Mesenchymal stem cell (in vitro differentiated cells and primary cell): ENCODE results near the gene PRDX5.

Experiments used
- DNase-seq: peaks from one replicate; pipeline ENCODE4 v3.0.0-alpha.2; 2013
- H2AFZ ChIP-seq: one replicate; pipeline ENCODE4 v1.6.1; 2013; ENCODE audit warnings: low read depth, mild to moderate bottlenecking, control low read depth, inconsistent platforms, low read length, moderate library complexity
- H2AK5ac ChIP-seq: 2 replicates; pipeline ENCODE4 v1.6.1; 2013; ENCODE audit warnings: low read length, moderate library complexity, mild to moderate bottlenecking, inconsistent platforms; ENCODE audit not compliant: severe bottlenecking
- H2BK120ac ChIP-seq: one replicate; pipeline ENCODE4 v1.6.1; 2013; ENCODE audit warnings: low read depth, mild to moderate bottlenecking, inconsistent platforms, low read length, moderate library complexity
- H2BK12ac ChIP-seq, 2 experiments: one replicate each; pipeline ENCODE4 v1.6.1; 2013; ENCODE audit warnings: inconsistent platforms in 2 of 2, low read length in 2 of 2, mild to moderate bottlenecking in 2 of 2, moderate library complexity in 2 of 2, control low read depth in 1 of 2
- H2BK15ac ChIP-seq: one replicate; pipeline ENCODE4 v1.6.1; 2013; ENCODE audit warnings: mild to moderate bottlenecking, low read depth, inconsistent platforms; ENCODE audit not compliant: poor library complexity, severe bottlenecking
- H2BK5ac ChIP-seq: 2 replicates; pipeline ENCODE4 v1.6.1; 2013; ENCODE audit warnings: low read depth, mild to moderate bottlenecking, low read length, control low read depth, inconsistent platforms; ENCODE audit not compliant: poor library complexity, severe bottlenecking
- H3K14ac ChIP-seq, 2 experiments: one replicate each; pipeline ENCODE4 v1.6.1; 2013; ENCODE audit warnings: inconsistent platforms in 2 of 2, low read length in 2 of 2, control low read depth in 1 of 2, mild to moderate bottlenecking in 1 of 2, moderate library complexity in 1 of 2
- H3K18ac ChIP-seq, 2 experiments: one replicate each; pipeline ENCODE4 v1.6.1; 2013; ENCODE audit warnings: inconsistent platforms in 2 of 2, low read length in 2 of 2, control low read depth in 1 of 2, low read depth in 1 of 2, mild to moderate bottlenecking in 1 of 2
- H3K23ac ChIP-seq, 2 experiments: one replicate each; pipeline ENCODE4 v1.6.1; 2013; ENCODE audit warnings: inconsistent platforms in 2 of 2, low read length in 2 of 2, mild to moderate bottlenecking in 2 of 2, moderate library complexity in 2 of 2, control low read depth in 1 of 2
- H3K27ac ChIP-seq: 2 replicates; pipeline ENCODE4 v1.5.1; 2013; ENCODE audit warnings: mild to moderate bottlenecking, moderate library complexity, low read length, control low read depth, inconsistent platforms; ENCODE audit not compliant: poor library complexity, severe bottlenecking
- H3K27me3 ChIP-seq, 2 experiments: 2 replicates each; pipeline versions ENCODE4 v1.6.1 to v1.7.0; 2013; ENCODE audit warnings: low read length in 2 of 2, mild to moderate bottlenecking in 2 of 2, moderate library complexity in 2 of 2, control low read depth in 1 of 2, inconsistent platforms in 1 of 2; ENCODE audit not compliant: control insufficient read depth in 1 of 2, insufficient read depth in 1 of 2
- H3K36me3 ChIP-seq, 2 experiments: 2 replicates each; pipeline versions ENCODE4 v1.6.1 to v1.7.0; 2013; ENCODE audit warnings: low read length in 2 of 2, control low read depth in 1 of 2, inconsistent platforms in 1 of 2, low read depth in 1 of 2, mild to moderate bottlenecking in 1 of 2; ENCODE audit not compliant: insufficient read depth in 2 of 2, control insufficient read depth in 1 of 2
- H3K4ac ChIP-seq, 2 experiments: one replicate each; pipeline ENCODE4 v1.6.1; 2013; ENCODE audit warnings: inconsistent platforms in 2 of 2, low read length in 2 of 2, mild to moderate bottlenecking in 2 of 2, moderate library complexity in 2 of 2, control low read depth in 1 of 2, low read depth in 1 of 2
- H3K4me1 ChIP-seq: 2 replicates; pipeline ENCODE4 v1.6.1; 2013; ENCODE audit warnings: low read depth, low read length, control low read depth; ENCODE audit not compliant: control insufficient read depth, insufficient read depth
- H3K4me2 ChIP-seq: 2 replicates; pipeline ENCODE4 v1.6.1; 2013; ENCODE audit warnings: low read length, mild to moderate bottlenecking, inconsistent platforms; ENCODE audit not compliant: poor library complexity, severe bottlenecking
- H3K4me3 ChIP-seq, 2 experiments: 2 replicates each; pipeline versions ENCODE4 v1.5.1 to v1.7.0; 2013; ENCODE audit warnings: low read length in 2 of 2, mild to moderate bottlenecking in 2 of 2, control low read depth in 1 of 2, low read depth in 1 of 2; ENCODE audit not compliant: insufficient read depth in 1 of 2
- H3K79me1 ChIP-seq: replicated peaks from 2 replicates; pipeline ENCODE4 v1.6.1; 2013; ENCODE audit warnings: mild to moderate bottlenecking, control low read depth, low read length, inconsistent platforms; ENCODE audit not compliant: poor library complexity, severe bottlenecking
- H3K9ac ChIP-seq: 2 replicates; pipeline ENCODE4 v1.7.0; 2013; ENCODE audit warnings: mild to moderate bottlenecking, low read length, moderate library complexity
- H3K9me3 ChIP-seq: 2 replicates; pipeline ENCODE4 v1.7.0; 2013; ENCODE audit warnings: mild to moderate bottlenecking, low read length; ENCODE audit not compliant: control insufficient read depth
- H4K8ac ChIP-seq: one replicate; pipeline ENCODE4 v1.6.1; 2013; ENCODE audit warnings: inconsistent platforms, mild to moderate bottlenecking, low read length, moderate library complexity
- H4K91ac ChIP-seq: one replicate; pipeline ENCODE4 v1.6.1; 2013; ENCODE audit warnings: mild to moderate bottlenecking, low read length, inconsistent platforms
- WGBS: methylation state at CpG from one replicate; pipeline ENCODE4 v1.1.7; 2013; ENCODE audit warnings: mixed read lengths; 5-methylcytosine and 5-hydroxymethylcytosine counted together

PRDX5 gene

DNA sequence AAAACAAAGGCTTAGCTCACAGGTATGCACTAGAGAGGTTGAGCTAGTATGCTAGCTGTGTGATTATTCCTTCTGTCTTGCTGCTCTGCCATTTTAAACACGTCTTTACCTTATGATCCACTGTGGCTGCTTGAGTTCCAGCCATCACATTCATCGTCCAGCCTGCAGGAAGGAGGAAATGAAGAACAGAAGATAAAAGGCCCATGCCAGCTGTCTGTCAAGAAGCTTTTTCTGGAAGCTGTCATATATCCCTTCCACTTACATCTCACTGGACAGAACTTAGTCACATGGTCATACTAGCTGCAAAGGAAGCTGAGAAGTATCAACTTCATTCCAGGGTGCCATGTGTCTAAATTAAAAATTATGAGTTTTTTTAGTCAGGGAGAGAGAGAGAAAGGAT, 9.5 kb downstream of the PRDX5 start:
- H3K18ac ChIP-seq = no peak overlapping the region
- H3K9ac ChIP-seq = no peak overlapping the region
- H3K27me3 ChIP-seq = no peaks in the 10 kb centered on the region
- WGBS = 89% methylated on average over 2 of the region's 2 CpGs
- H2BK15ac ChIP-seq = no peak overlapping the region
- no peaks in the 10 kb centered on the region for H3K79me1 ChIP-seq
- H4K91ac ChIP-seq = no peak overlapping the region
- peaks cover 13 to 20% of the 10 kb centered on the region in 2 experiments for H3K36me3 ChIP-seq
- peaks cover 3% of the 10 kb centered on the region for H3K9me3 ChIP-seq
- H4K8ac ChIP-seq = no peak overlapping the region
- no peak overlapping the region for H3K14ac ChIP-seq
- peaks cover 21% of the 10 kb centered on the region for H3K4me1 ChIP-seq
- no peak overlapping the region for H3K23ac ChIP-seq
- H3K4me3 ChIP-seq = no peak overlapping the region
- no peak overlapping the region for H2BK12ac ChIP-seq
- no peak overlapping the region for H2BK5ac ChIP-seq
- H2BK120ac ChIP-seq = no peak overlapping the region
- H2AFZ ChIP-seq = no peak overlapping the region
- DNase-seq = no peak
- no peak overlapping the region for H2AK5ac ChIP-seq
- no peak overlapping the region for H3K4ac ChIP-seq
- no peak overlapping the region for H3K27ac ChIP-seq
- no peak overlapping the region for H3K4me2 ChIP-seq

DNA sequence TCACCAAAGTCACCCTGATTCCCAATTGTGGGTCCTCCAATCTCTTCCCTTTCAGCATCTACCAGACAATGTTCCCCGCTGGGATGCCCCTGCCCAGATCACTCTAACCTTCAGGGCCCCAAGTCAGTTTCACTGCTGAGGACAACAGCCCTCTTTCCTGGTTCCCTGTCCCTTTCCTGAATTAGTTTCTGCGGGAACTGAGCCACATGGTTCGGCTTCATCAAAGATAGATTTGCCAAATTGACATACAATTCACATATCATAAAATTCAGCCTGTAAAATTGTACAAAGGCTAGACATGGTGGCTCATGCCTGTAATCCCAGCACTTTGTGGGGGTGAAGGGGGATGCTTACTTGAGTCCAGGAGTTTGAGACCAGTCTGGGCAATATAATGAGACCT, 10.1 kb downstream of the PRDX5 start:
- Histone ChIP-seq H2AK5ac (no peak overlapping the region), H3K18ac (no peak overlapping the region), H3K79me1 (no peaks in the 10 kb centered on the region), H2BK12ac (no peak overlapping the region), H3K27ac (no peak overlapping the region), H2BK5ac (no peak overlapping the region), H3K4me3 (no peak overlapping the region), H2BK120ac (no peak overlapping the region), H3K9ac (no peak overlapping the region), H3K23ac (no peak overlapping the region), H3K14ac (no peak overlapping the region), H2AFZ (no peak overlapping the region), H3K4ac (no peak overlapping the region), H3K36me3 (peaks cover 6 to 14% of the 10 kb centered on the region in 2 experiments), H3K9me3 (peaks cover 3% of the 10 kb centered on the region), H3K27me3 (no peaks in the 10 kb centered on the region), H4K8ac (no peak overlapping the region), H2BK15ac (no peak overlapping the region), H4K91ac (no peak overlapping the region), H3K4me1 (peaks cover 16% of the 10 kb centered on the region), H3K4me2 (no peak overlapping the region)
- DNase-seq = no peak
- WGBS = 98% methylated on average over 2 of the region's 3 CpGs

DNA sequence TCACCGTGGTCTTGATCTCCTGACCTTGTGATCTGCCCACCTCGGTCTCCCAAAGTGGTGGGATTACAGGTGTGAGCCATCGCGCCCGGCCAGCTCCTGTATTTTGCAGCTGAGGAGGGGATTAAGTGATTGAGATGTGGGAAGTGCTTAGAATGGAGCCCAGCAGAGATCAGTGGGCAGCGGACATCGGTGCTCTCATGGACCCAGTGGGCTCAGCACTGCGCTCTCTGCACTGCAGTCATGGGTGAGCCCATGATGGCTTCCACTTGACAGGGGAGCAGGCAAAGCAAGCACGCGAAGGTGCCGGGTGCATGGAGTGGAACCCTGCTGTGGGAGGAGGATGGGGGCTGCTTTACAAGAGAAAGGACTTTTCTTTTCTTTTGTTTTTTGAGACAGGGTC, 13.0 kb downstream of the PRDX5 start:
- 96% methylated on average over 11 of the region's 11 CpGs for WGBS
- Histone ChIP-seq H3K4me2 (no peak overlapping the region), H2BK12ac (no peak overlapping the region)

DNA sequence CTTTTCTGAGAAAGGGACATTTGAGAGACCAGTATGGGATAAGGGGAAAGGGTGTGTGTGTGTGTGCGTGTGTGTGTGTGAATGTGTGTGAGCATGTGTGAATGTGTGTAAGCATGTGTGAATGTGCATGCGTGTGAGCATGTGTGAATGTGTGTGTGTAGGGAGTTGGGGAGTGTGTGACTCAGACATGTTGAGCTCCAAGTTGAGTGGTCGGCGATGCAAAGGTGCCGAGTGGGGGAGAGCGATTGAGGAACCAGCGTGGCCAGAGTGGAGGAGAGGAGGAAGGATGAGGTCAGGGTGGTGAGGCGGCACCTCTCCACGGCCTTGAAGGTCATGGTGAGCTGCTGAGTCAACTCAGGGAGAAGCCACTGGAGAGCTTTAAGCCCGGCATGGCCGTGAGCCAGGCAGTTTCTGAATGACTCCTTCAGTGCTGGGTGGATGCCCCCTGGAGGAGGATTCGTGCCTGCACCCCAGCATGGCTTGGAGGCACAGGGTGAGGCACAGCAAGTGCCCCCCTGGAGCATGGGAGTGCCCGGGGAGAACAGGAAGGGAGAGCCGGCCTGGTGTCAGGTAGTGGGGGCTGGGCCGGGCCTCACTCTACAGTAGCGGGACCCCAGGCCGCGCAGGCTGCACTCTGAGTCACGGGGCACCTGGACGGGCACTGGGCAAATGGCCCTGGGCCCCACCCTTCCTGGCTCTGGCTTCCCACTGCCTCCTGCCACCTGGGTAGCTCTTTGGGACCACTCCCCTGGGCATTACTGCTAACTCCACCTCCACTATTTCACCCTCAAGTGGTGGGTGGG, 13.8 kb downstream of the PRDX5 start:
- Histone ChIP-seq H2BK15ac (no peak overlapping the region), H3K4ac (no peak overlapping the region), H3K9ac (peak overlapping the region; percentile 32), H3K23ac (no peak overlapping the region), H3K4me2 (no peak overlapping the region), H3K27me3 (no peaks in the 10 kb centered on the region), H4K91ac (peak overlapping the region; percentile 71), H2AK5ac (peak overlapping the region; percentile 50), H3K14ac (peak overlapping the region in 1 of 2 experiments; percentile 1), H2BK120ac (no peak overlapping the region), H3K9me3 (peaks cover 3% of the 10 kb centered on the region), H3K18ac (peak overlapping the region; percentile 30 to 52), H2BK5ac (no peak overlapping the region), H3K36me3 (no peaks in the 10 kb centered on the region), H3K79me1 (no peaks in the 10 kb centered on the region), H3K4me1 (peaks cover 21% of the 10 kb centered on the region), H3K4me3 (peak overlapping the region in 1 of 2 experiments; percentile 36), H2AFZ (peak overlapping the region; percentile 3), H4K8ac (peak overlapping the region; percentile 30), H2BK12ac (peak overlapping the region in 1 of 2 experiments; percentile 57), H3K27ac (no peak overlapping the region)
- peak; percentile 90 for DNase-seq
- 47% methylated on average over 16 of the region's 20 CpGs for WGBS

More for the DNA sequence above, 13.0 kb downstream of the PRDX5 start:
- Histone ChIP-seq H2AFZ (no peak overlapping the region), H2AK5ac (no peak overlapping the region), H3K4me3 (no peak overlapping the region), H3K4me1 (peaks cover 20% of the 10 kb centered on the region), H2BK120ac (no peak overlapping the region), H3K14ac (no peak overlapping the region), H3K9ac (no peak overlapping the region), H3K27ac (no peak overlapping the region), H3K23ac (no peak overlapping the region), H3K4ac (no peak overlapping the region), H3K27me3 (no peaks in the 10 kb centered on the region), H3K18ac (no peak overlapping the region), H2BK15ac (peak overlapping the region; percentile 4), H3K79me1 (no peaks in the 10 kb centered on the region), H3K9me3 (peaks cover 3% of the 10 kb centered on the region), H2BK5ac (no peak overlapping the region), H4K91ac (no peak overlapping the region), H4K8ac (no peak overlapping the region), H3K36me3 (no peaks in the 10 kb centered on the region)
- no peak for DNase-seq
